OCI-LY1 (cell line): Measurements from ENCODE around the gene TEX261.

Experiments used
- H2AFZ ChIP-seq: fragments of 200-600 bp; sonication (generic), shearing (Covaris generic); 2 replicates; pipeline ENCODE4 v1.6.0; 2014; ENCODE audit warnings: antibody characterized with exemption, mild to moderate bottlenecking, low read length
- H3F3A ChIP-seq: fragments of 200-600 bp; sonication (generic), shearing (Covaris generic); 2 replicates; pipeline ENCODE4 v1.6.0; 2014; ENCODE audit warnings: mild to moderate bottlenecking, antibody characterized with exemption, low read length, moderate library complexity; ENCODE audit not compliant: insufficient read depth
- H3K27ac ChIP-seq: fragments of 200-600 bp; sonication (generic); 2 replicates; pipeline ENCODE4 v1.5.1; 2014; ENCODE audit warnings: low read length, mixed run types, mild to moderate bottlenecking, low read depth; ENCODE audit not compliant: poor library complexity, severe bottlenecking
- H3K27me3 ChIP-seq: fragments of 200-600 bp; sonication (generic); 2 replicates; pipeline ENCODE4 v1.6.0; 2014; ENCODE audit warnings: antibody characterized with exemption, mild to moderate bottlenecking, low read length, moderate library complexity; ENCODE audit not compliant: insufficient read depth
- H3K36me3 ChIP-seq: fragments of 200-600 bp; sonication (generic); 2 replicates; pipeline ENCODE4 v1.6.1; 2014; ENCODE audit warnings: mild to moderate bottlenecking, antibody characterized with exemption, low read length, moderate library complexity, mixed read lengths; ENCODE audit not compliant: insufficient read depth
- H3K4me1 ChIP-seq: fragments of 200-600 bp; sonication (generic); 2 replicates; pipeline ENCODE4 v1.5.1; 2014; ENCODE audit warnings: mild to moderate bottlenecking, low read length, moderate library complexity; ENCODE audit not compliant: insufficient read depth, severe bottlenecking
- H3K4me2 ChIP-seq: fragments of 200-600 bp; sonication (generic), shearing (Covaris generic); 2 replicates; pipeline ENCODE4 v1.6.1; 2014; ENCODE audit warnings: low read length
- H3K4me3 ChIP-seq: fragments of 200-600 bp; sonication (generic); 2 replicates; pipeline ENCODE4 v1.5.1; 2014; ENCODE audit warnings: low read length, low read depth, mild to moderate bottlenecking, mixed read lengths; ENCODE audit not compliant: poor library complexity, severe bottlenecking
- H3K79me2 ChIP-seq: fragments of 200-600 bp; shearing (Covaris generic); 2 replicates; pipeline ENCODE4 v1.6.1; 2016; ENCODE audit warnings: mixed run types, low read length, mixed read lengths; ENCODE audit not compliant: insufficient read depth
- H3K9ac ChIP-seq: fragments of 200-600 bp; sonication (generic), shearing (Covaris generic); 2 replicates; pipeline ENCODE4 v1.6.1; 2014; ENCODE audit warnings: mild to moderate bottlenecking, low read length, mixed read lengths
- H3K9me2 ChIP-seq: fragments of 200-600 bp; sonication (generic), shearing (Covaris generic); 2 replicates; pipeline ENCODE4 v1.6.1; 2014; ENCODE audit warnings: low read depth, mild to moderate bottlenecking, low read length, mixed read lengths
- H3K9me3 ChIP-seq: fragments of 200-600 bp; shearing (Covaris generic); 2 replicates; pipeline ENCODE4 v1.6.1; 2014; ENCODE audit warnings: low read length, mixed read lengths
- H4K20me1 ChIP-seq: fragments of 200-600 bp; sonication (generic), shearing (Covaris generic); 2 replicates; pipeline ENCODE4 v1.6.0; 2016; ENCODE audit warnings: mild to moderate bottlenecking, low read length; ENCODE audit not compliant: insufficient read depth
- CTCF ChIP-seq: fragments of 200-600 bp; sonication (generic), shearing (Covaris generic); IDR thresholded peaks from 2 replicates; pipeline ENCODE4 v1.5.1; 2017; ENCODE audit warnings: mild to moderate bottlenecking, antibody characterized with exemption, low read length, moderate library complexity, mixed read lengths
- EZH2 ChIP-seq: fragments of 200-600 bp; sonication (generic), shearing (Covaris generic); IDR thresholded peaks from 2 replicates; pipeline ENCODE4 v1.8.0; 2017; ENCODE audit warnings: borderline replicate concordance, mixed run types, mild to moderate bottlenecking, antibody characterized with exemption, low read length, moderate library complexity, mixed read lengths

Gene TEX261

GRCh38 chr2:70986499-70987189 lies 8.0 kb downstream of the TEX261 start:
- H3K9me3 ChIP-seq: no peaks in the 10 kb centered on the region
- no peaks in the 10 kb centered on the region for H3K9me2 ChIP-seq
- H3K4me2 ChIP-seq: no peak overlapping the region
- H3K36me3 ChIP-seq: peaks cover 63% of the 10 kb centered on the region
- H3K4me1 ChIP-seq: peaks cover 6% of the 10 kb centered on the region
- H3K79me2 ChIP-seq: no peaks in the 10 kb centered on the region
- H3K9ac ChIP-seq: no peak overlapping the region
- H3F3A ChIP-seq: no peaks in the 10 kb centered on the region
- no peak overlapping the region for H3K27ac ChIP-seq
- TF ChIP-seq EZH2: no peak
- no peak for TF ChIP-seq CTCF
- H3K4me3 ChIP-seq: no peak overlapping the region
- H3K27me3 ChIP-seq: no peaks in the 10 kb centered on the region
- H4K20me1 ChIP-seq: no peaks in the 10 kb centered on the region
- H2AFZ ChIP-seq: no peak overlapping the region

GRCh38 chr2:70985956-70986355 lies 8.7 kb downstream of the TEX261 start:
- Histone ChIP-seq H4K20me1 (no peaks in the 10 kb centered on the region), H3K79me2 (no peaks in the 10 kb centered on the region), H3K9me3 (no peaks in the 10 kb centered on the region), H2AFZ (no peak overlapping the region), H3K27ac (no peak overlapping the region), H3K36me3 (peaks cover 56% of the 10 kb centered on the region), H3K4me1 (peaks cover 6% of the 10 kb centered on the region), H3K4me3 (no peak overlapping the region), H3K9me2 (no peaks in the 10 kb centered on the region), H3K9ac (no peak overlapping the region), H3K27me3 (no peaks in the 10 kb centered on the region), H3K4me2 (no peak overlapping the region), H3F3A (no peaks in the 10 kb centered on the region)
- TF ChIP-seq EZH2: no peak
- TF ChIP-seq CTCF: no peak

- Histone ChIP-seq H4K20me1 (no peaks in the 10 kb centered on the region), H3K4me1 (peaks cover 6% of the 10 kb centered on the region), H3F3A (no peaks in the 10 kb centered on the region), H3K36me3 (peaks cover 49% of the 10 kb centered on the region), H3K4me3 (no peak overlapping the region), H3K79me2 (no peaks in the 10 kb centered on the region), H3K4me2 (no peak overlapping the region), H3K9ac (no peak overlapping the region), H2AFZ (no peak overlapping the region), H3K27ac (no peak overlapping the region), H3K9me2 (no peaks in the 10 kb centered on the region), H3K27me3 (no peaks in the 10 kb centered on the region), H3K9me3 (no peaks in the 10 kb centered on the region)
- no peak for TF ChIP-seq CTCF
These were observed 9.4 kb downstream of the TEX261 start for GRCh38 chr2:70985283-70985688.
